Chondrocyte (in vitro differentiated cells): ENCODE data around the gene PDE5A. TPM values are rescaled to one million over a fixed set of nuclear protein-coding genes. Genes with fewer than 3 reads are reported as not detected.

Source experiments
- DNase-seq: peaks from one replicate; pipeline ENCODE4 v3.0.0; 2021; ENCODE audit warnings: mixed read lengths, low spot score
- H3K27ac Mint-ChIP-seq: one replicate; pipeline ENCODE4 v1.8.0; 2021; ENCODE audit warnings: mild to moderate bottlenecking, moderate library complexity, mixed read lengths; ENCODE audit not compliant: unreplicated experiment
- H3K27me3 Mint-ChIP-seq: 2 replicates; pipeline ENCODE4 v1.8.0; 2021; ENCODE audit warnings: low read depth, mixed read lengths
- H3K36me3 Mint-ChIP-seq: 2 replicates; pipeline ENCODE4 v1.8.0; 2021; ENCODE audit warnings: low read depth, mixed read lengths
- H3K4me1 Mint-ChIP-seq: 2 replicates; pipeline ENCODE4 v1.8.0; 2021; ENCODE audit warnings: low read depth, mild to moderate bottlenecking, mixed read lengths
- H3K4me3 Mint-ChIP-seq: one replicate; pipeline ENCODE4 v1.8.0; 2021; ENCODE audit warnings: mild to moderate bottlenecking, moderate library complexity, mixed read lengths; ENCODE audit not compliant: unreplicated experiment
- H3K9me3 Mint-ChIP-seq: 2 replicates; pipeline ENCODE4 v1.8.0; 2021; ENCODE audit warnings: low read depth, mixed read lengths
- CTCF ChIP-seq: fragments of 200-600 bp; sonication (generic); IDR thresholded peaks from 2 replicates; pipeline ENCODE4 v1.5.0; 2021; ENCODE audit warnings: antibody characterized with exemption, mild to moderate bottlenecking, moderate library complexity
- total RNA-seq: library from RNA; stranded (reverse); gene quantifications from 3 replicates; pipeline ENCODE4 v1.2.1, GENCODE V29; 2021

PDE5A gene
- total RNA-seq, 1 donor from 2014 or later = 21.8 TPM

DNA sequence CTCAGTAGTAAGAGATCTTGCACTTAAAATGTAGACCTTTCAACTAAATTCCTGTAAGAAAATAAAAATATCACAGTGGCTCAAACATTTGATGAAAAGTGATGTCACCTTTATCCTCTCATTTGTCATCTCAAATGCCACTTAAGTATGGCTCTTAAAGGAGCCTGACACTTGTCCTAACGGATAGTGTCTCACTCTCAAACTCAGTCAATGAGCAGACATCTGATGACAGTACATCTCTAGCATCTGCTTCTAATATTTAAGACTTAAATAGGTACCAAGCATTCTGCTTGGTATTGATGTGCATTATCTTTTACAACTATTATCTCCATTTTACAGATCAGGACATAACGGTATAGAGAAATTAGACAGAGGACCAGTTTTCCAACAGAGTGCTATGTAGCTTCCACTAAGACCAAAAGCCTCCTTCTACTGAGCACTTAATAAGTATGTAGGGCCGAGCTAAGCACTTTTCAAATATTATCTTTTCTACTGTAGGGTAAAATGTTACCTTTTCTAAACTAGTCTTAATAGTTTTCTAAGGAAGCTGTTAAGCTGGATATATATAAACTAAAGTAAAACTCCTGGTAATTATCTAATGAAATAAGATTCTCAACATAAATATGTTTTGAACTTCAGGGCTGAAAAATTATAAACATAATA, 110.2 kb downstream of the PDE5A start:
- TF ChIP-seq CTCF = no peak
- Mint-ChIP-seq H3K4me1 (peaks cover 24% of the 10 kb centered on the region), H3K36me3 (peaks cover 14% of the 10 kb centered on the region), H3K4me3 (no peak overlapping the region), H3K9me3 (no peaks in the 10 kb centered on the region), H3K27me3 (no peaks in the 10 kb centered on the region), H3K27ac (peak overlapping the region; percentile 81)
- DNase-seq = no peak

DNA sequence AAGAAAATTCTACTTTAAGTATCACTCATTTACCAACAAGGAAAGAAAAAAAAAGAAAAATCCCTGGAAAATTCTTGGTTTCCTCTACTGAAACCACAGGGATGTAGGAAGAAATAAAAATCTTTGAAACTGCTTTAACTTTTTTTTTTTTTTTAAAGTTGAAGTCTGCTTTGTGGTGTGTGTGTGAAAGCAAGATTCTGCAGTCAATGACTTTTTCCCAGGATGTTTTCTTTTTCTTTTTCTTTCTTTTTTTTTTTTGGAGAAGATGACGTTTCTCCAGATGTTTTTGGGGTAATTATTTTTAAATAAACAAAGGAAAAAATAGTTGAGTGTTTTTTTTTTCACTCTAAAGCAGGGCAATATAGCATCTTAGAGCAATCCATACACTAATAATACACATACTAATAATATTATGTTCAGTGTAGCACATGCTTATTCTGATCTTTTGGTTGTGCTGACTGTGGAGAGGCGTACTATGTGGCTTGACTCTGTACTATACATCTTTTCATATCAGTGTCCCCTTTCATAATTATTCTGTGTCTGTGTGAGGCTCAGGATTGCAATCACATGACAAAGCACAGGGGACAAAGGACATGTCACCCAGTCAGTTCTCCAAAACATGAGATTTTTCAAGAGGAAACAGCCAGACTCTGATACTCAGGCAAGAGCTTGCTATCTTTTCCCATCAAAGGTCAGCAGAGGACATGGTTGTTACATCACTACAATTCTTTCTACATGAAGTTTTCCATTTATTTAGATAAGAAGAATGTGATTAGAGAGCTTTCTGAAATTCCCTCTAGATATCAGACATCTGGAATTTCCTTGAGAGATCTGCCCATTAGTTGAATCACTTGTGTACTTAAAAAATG, 111.0 kb downstream of the PDE5A start:
- TF ChIP-seq CTCF = no peak
- Mint-ChIP-seq H3K36me3 (peaks cover 18% of the 10 kb centered on the region), H3K27me3 (no peaks in the 10 kb centered on the region), H3K4me1 (peaks cover 26% of the 10 kb centered on the region), H3K27ac (peak overlapping the region; percentile 81), H3K4me3 (no peak overlapping the region), H3K9me3 (no peaks in the 10 kb centered on the region)
- DNase-seq = no peak

DNA sequence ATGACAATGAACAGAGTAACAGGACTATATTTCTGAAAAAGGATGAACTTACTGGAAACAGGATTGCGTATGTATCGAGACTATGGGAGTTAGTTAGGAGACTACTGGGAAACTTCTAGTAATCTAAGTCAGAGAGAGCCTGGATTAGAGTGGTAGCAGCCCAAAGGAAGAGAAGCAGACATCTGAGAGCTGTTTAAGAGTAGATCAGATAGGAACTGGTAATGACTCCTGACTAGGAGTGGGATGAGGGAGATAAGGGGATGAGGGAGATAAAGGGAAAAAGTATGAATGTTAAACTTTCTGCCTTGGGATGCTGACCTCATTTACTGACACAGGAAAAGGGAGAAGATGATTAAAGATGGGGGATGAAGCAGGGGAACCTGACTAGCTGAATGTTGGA, 116.2 kb downstream of the PDE5A start:
- no peak for TF ChIP-seq CTCF
- H3K27me3 Mint-ChIP-seq = no peaks in the 10 kb centered on the region

DNA sequence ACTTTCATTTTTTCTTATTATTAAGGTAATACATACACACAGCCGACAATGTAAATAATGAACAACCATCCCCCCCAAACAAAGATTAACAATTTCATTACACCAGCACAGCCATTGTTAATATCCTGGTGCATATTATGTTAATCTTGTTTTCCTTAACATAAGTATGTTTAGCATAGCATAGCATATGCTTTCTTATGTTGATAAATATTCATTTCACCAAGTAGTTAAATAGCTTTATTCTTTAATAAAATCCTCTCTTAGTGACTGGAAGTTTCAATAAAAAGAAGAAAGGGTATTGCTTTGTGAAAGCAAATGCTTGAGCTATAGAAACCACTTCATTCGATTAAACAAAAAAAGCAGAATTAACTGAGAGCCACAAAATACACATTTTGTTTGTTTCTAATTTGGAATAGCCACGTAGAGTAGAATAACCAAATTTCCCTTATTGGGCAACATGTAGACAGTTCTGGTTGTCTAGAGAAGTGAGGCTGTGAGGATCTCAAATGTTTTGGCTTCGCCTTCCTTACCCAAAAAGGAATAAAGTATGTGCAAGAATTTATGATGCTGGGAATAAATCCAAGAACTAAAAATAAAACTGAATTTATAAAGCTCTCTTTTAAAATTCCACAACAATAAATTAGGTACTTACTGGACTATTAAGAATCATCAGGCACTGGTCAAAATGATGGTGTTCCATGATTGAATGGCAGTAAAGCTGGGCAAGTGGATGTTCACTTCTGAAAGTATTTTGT, 118.0 kb downstream of the PDE5A start:
- H3K4me3 Mint-ChIP-seq = no peak overlapping the region
- H3K9me3 Mint-ChIP-seq = no peaks in the 10 kb centered on the region
- no peaks in the 10 kb centered on the region for H3K27me3 Mint-ChIP-seq
- DNase-seq = no peak
- H3K4me1 Mint-ChIP-seq = peaks cover 63% of the 10 kb centered on the region
- H3K36me3 Mint-ChIP-seq = peaks cover 15% of the 10 kb centered on the region
- TF ChIP-seq CTCF = no peak
- H3K27ac Mint-ChIP-seq = no peak overlapping the region

More for the DNA sequence above, 116.2 kb downstream of the PDE5A start:
- H3K4me1 Mint-ChIP-seq = peaks cover 55% of the 10 kb centered on the region
- no peak for DNase-seq
- H3K27ac Mint-ChIP-seq = no peak overlapping the region
- H3K4me3 Mint-ChIP-seq = no peak overlapping the region
- H3K36me3 Mint-ChIP-seq = peaks cover 18% of the 10 kb centered on the region
- no peaks in the 10 kb centered on the region for H3K9me3 Mint-ChIP-seq

GRCh38 chr4:119508281-119508680, 120.3 kb downstream of the PDE5A start:
- H3K27me3 Mint-ChIP-seq = no peaks in the 10 kb centered on the region
- DNase-seq = no peak
- no peak overlapping the region for H3K4me3 Mint-ChIP-seq
- H3K27ac Mint-ChIP-seq = no peak overlapping the region
- no peaks in the 10 kb centered on the region for H3K9me3 Mint-ChIP-seq
- peaks cover 16% of the 10 kb centered on the region for H3K36me3 Mint-ChIP-seq
- no peak for TF ChIP-seq CTCF
- peaks cover 56% of the 10 kb centered on the region for H3K4me1 Mint-ChIP-seq
